DMS 273 (cell line): Measurements from ENCODE around the gene PMM1.
"Not testable (repeated sequence)": the region's sequence is repeated elsewhere in the genome, so short reads cannot be mapped to it uniquely, and the experiment has no call there.

ENCODE experiments used
- DNase-seq: peaks from one replicate; lab custom pipeline; 2025; ENCODE audit not compliant: unreplicated experiment; lab: John Stamatoyannopoulos, UW

PMM1 gene

GRCh38 chr22:41589391-41590241, at the start of gene PMM1:
Gene PMM1 (minus strand): TSS chr22:41589840. CDS start chr22:41589805, 35 bp downstream.
- DNase-seq, result peak; percentile 99

GRCh38 chr22:41638748-41639147, 49.1 kb upstream of the PMM1 start:
- no peak for DNase-seq

- DNase-seq, result no peak
Measured at GRCh38 chr22:41638124-41638523, 48.5 kb upstream of the PMM1 start.

- DNase-seq, result not testable (repeated sequence)
Measured at GRCh38 chr22:41637623-41638022, 48.0 kb upstream of the PMM1 start.

- DNase-seq, result no peak
Measured at GRCh38 chr22:41636467-41636866, 46.8 kb upstream of the PMM1 start.

- DNase-seq, result not testable (repeated sequence)
Measured at GRCh38 chr22:41634610-41635009, 45.0 kb upstream of the PMM1 start.

GRCh38 chr22:41631615-41632014, 42.0 kb upstream of the PMM1 start:
- DNase-seq, result not testable (repeated sequence)

GRCh38 chr22:41631115-41631514, 41.5 kb upstream of the PMM1 start:
- not testable (repeated sequence) for DNase-seq

GRCh38 chr22:41625577-41625976, 35.9 kb upstream of the PMM1 start:
- no peak for DNase-seq

GRCh38 chr22:41621911-41622179, 32.2 kb upstream of the PMM1 start:
- no peak for DNase-seq

- peak; percentile 98 for DNase-seq
Measured at GRCh38 chr22:41621099-41621910, 31.7 kb upstream of the PMM1 start, which contains the start of gene XRCC6. Gene XRCC6 (plus strand): TSS chr22:41621295. CDS start chr22:41622005, 710 bp downstream.

- peak; percentile 63 for DNase-seq
Measured at GRCh38 chr22:41620589-41621098, 31.0 kb upstream of the PMM1 start, which contains the start of gene DESI1. Gene DESI1 (minus strand): TSS chr22:41621043. CDS start chr22:41620839, 204 bp downstream.

GRCh38 chr22:41619979-41620588, 30.4 kb upstream of the PMM1 start:
- DNase-seq, result peak; percentile 63

- no peak for DNase-seq
Measured at GRCh38 chr22:41613456-41613855, 23.8 kb upstream of the PMM1 start.

- DNase-seq, result no peak
Measured at GRCh38 chr22:41612603-41613306, 23.1 kb upstream of the PMM1 start.

- no peak for DNase-seq
Measured at GRCh38 chr22:41608386-41608785, 18.7 kb upstream of the PMM1 start.

GRCh38 chr22:41603873-41604332, 14.3 kb upstream of the PMM1 start:
- no peak for DNase-seq

- DNase-seq, result no peak
Measured at GRCh38 chr22:41600976-41601375, 11.3 kb upstream of the PMM1 start.

- DNase-seq, result peak; percentile 42
Measured at GRCh38 chr22:41598891-41599635, 9.4 kb upstream of the PMM1 start.

GRCh38 chr22:41598081-41598480, 8.4 kb upstream of the PMM1 start:
- no peak for DNase-seq
